ENCODE results near the gene ADAMTS2. TPM values are rescaled to one million over a fixed set of nuclear protein-coding genes. Genes with fewer than 3 reads are reported as not detected.

The ADAMTS2 gene
- total RNA-seq, 1 donor from 2014 or later, result 61.1 TPM

- DNase-seq, result no peak
Observed at GRCh38 chr5:179278546-179278945, 66.7 kb downstream of the ADAMTS2 start.

- no peak for DNase-seq
Observed at GRCh38 chr5:179278119-179278518, 67.1 kb downstream of the ADAMTS2 start.

- no peak for DNase-seq
Observed at GRCh38 chr5:179276838-179277395, 68.3 kb downstream of the ADAMTS2 start.

GRCh38 chr5:179275941-179276837 is 69.1 kb downstream of the ADAMTS2 start:
- DNase-seq, result no peak

- peak; percentile 54 for DNase-seq
Observed at GRCh38 chr5:179275381-179275878, 69.8 kb downstream of the ADAMTS2 start.

GRCh38 chr5:179274321-179275315 is 70.6 kb downstream of the ADAMTS2 start:
- DNase-seq, result no peak

GRCh38 chr5:179273441-179274145 is 71.7 kb downstream of the ADAMTS2 start:
- no peak for DNase-seq

GRCh38 chr5:179273073-179273435 is 72.2 kb downstream of the ADAMTS2 start:
- DNase-seq, result no peak

GRCh38 chr5:179272326-179273072 is 72.8 kb downstream of the ADAMTS2 start:
- no peak for DNase-seq

- DNase-seq, result no peak
Observed at GRCh38 chr5:179271821-179272325, 73.4 kb downstream of the ADAMTS2 start.

GRCh38 chr5:179271428-179271734 is 73.9 kb downstream of the ADAMTS2 start:
- DNase-seq, result no peak

GRCh38 chr5:179270581-179271427 is 74.5 kb downstream of the ADAMTS2 start:
- peak; percentile 67 for DNase-seq

GRCh38 chr5:179269781-179270543 is 75.3 kb downstream of the ADAMTS2 start:
- no peak for DNase-seq

GRCh38 chr5:179268966-179269693 is 76.1 kb downstream of the ADAMTS2 start:
- no peak for DNase-seq

- DNase-seq, result no peak
Observed at GRCh38 chr5:179268399-179268952, 76.8 kb downstream of the ADAMTS2 start.

- no peak for DNase-seq
Observed at GRCh38 chr5:179267671-179268083, 77.6 kb downstream of the ADAMTS2 start.

- no peak for DNase-seq
Observed at GRCh38 chr5:179267071-179267670, 78.1 kb downstream of the ADAMTS2 start.

All from tongue (tissue), 2 donors.